Measurements from ENCODE around the gene MMEL1. TPM values are rescaled to one million over a fixed set of nuclear protein-coding genes. Genes with fewer than 3 reads are reported as not detected.
A peak's percentile ranks its signal among the peaks of the same experiment; 100 is the strongest.
"Not testable (repeated sequence)": the region's sequence is repeated elsewhere in the genome, so short reads cannot be mapped to it uniquely, and the experiment has no call there.

MMEL1 gene
- total and polyA plus RNA-seq, 2 donors (not counting 1 experiment from before 2014, with no cell fraction given): not detected

DNA sequence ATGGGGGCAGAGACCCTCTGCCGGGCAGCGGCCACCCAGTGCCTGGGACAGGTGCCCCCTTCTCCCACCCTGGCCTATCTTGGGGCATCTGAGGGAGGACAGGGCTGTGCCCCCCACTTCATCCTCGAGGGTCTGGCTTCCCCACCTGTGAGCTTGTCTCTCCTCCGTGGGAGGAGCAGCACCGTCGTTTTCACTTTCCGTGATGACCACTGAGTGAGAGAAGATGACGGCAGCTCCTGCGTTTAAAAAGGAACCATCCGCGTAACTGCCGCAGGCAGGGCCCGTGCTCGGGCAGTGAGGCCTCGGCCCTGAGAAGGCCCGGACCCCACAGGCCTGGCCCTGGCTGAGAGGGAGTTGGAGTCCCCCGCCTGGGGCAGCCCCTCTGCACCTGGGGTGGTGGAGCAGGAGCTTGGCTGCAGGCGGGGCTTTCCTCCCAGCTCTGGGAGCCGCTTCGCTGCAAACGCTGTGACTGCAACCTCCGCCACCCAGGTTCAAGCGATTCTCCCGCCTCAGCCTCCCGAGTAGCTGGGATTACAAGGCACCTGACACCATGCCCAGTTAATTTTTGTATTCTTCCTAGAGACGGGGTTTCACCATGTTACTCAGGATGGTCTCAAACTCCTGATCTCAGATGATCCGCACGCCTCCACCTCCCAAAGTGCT lies 83.3 kb downstream of the MMEL1 start:
- ChIA-PET CTCF (interaction anchor here (0.9 to 4.9 kb wide), 4 partner anchors 36 to 354 kb away, joined by 3 to 55 read pairs (median 16); partner anchors contain the start of genes FAAP20, MORN1, PRXL2B and RER1), POLR2A (interaction anchor here (1.0 to 6.1 kb wide), 7 partner anchors 19 to 354 kb away, joined by 3 to 88 read pairs (median 12); partner anchors contain the start of genes FAAP20, PANK4, PEX10 and PRXL2B)
- not testable (repeated sequence) for H2AFZ ChIP-seq (ENCODE audit: insufficient read depth, low read depth, low read length, poor library complexity, severe bottlenecking); H3K9me3 ChIP-seq (ENCODE audit: control extremely low read depth in 1 of 3, control insufficient read depth in 2 of 3, insufficient read depth in 1 of 3, low read length in 2 of 3); ATAC-seq (ENCODE audit: low read depth); H3K27me3 Mint-ChIP-seq; H3K79me2 ChIP-seq (ENCODE audit: control insufficient read depth, insufficient read depth, low read length); H4K20me1 ChIP-seq (ENCODE audit: control insufficient read depth, insufficient read depth, low read length, poor library complexity, severe bottlenecking); H3K27me3 ChIP-seq (replicated peaks in 1 of 4; ENCODE audit: control extremely low read depth in 1 of 4, control insufficient read depth in 3 of 4, insufficient read depth in 4 of 4, low read length in 3 of 4); H3K9me3 Mint-ChIP-seq (ENCODE audit: insufficient read depth); H3K36me3 ChIP-seq (replicated peaks in 1 of 2; ENCODE audit: control extremely low read depth in 1 of 2, control insufficient read depth in 1 of 2, extremely low read depth in 1 of 2, insufficient read depth in 2 of 2, low read length in 1 of 2)
- DNase-seq: peak; percentile 74
- H3K27ac ChIP-seq (ENCODE audit: low read length in 2 of 2): peak overlapping the region; percentile 99 to 100
- H3K4me3 ChIP-seq (ENCODE audit: control extremely low read depth in 1 of 5, extremely low read depth in 1 of 5, insufficient read depth in 1 of 5, low read depth in 2 of 5, low read length in 4 of 5): peak overlapping the region in 4 of 5 experiments; percentile 47 to 76 (median 66)
- intact Hi-C loops (cut with micrococcal nuclease): loop anchor here (5.0 kb wide), 1 partner anchor 52 kb away; no protein-coding TSS in a partner anchor
- Mint-ChIP-seq H3K4me3 (peak overlapping the region; percentile 92), H3K4me1 (peaks cover 44% of the 10 kb centered on the region), H3K27ac (peak overlapping the region; percentile 98)
- peak overlapping the region; percentile 67 for H3K9ac ChIP-seq (ENCODE audit: low read length)
- peak overlapping the region; percentile 82 for H3K4me2 ChIP-seq (replicated peaks; ENCODE audit: low read depth, low read length, poor library complexity, severe bottlenecking)
- WGBS (ENCODE audit: insufficient coverage): 50% methylated on average over 12 of the region's 28 CpGs
- H3K4me1 ChIP-seq (ENCODE audit: control insufficient read depth in 2 of 2, insufficient read depth in 2 of 2, low read length in 2 of 2): peaks cover 35 to 50% of the 10 kb centered on the region in 2 donors

DNA sequence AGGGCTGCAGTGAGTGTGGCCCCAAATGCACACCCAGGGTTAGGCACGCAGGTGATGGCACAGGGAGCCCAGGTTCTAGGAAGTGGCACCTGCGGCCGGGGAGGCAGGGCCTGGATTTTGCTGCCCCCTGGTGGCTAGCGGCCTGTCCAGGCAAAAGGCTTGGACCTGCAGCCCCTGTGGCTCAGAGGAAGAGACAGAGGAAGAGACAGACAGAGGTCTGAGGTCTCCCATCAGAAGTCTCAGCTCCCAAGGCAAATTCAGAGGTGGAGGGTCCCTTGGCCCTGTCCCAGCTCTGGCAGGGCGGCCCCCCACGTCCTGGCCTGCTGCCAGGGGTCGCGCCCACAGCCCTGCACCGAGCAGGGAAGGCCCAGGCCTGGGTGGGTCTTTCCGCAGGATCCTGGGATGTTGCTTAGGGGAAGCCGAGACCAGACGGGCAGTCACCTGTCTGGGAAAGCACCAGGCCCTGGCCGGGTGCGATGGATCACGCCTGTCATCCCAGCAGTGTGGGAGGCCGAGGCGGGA lies 84.7 kb downstream of the MMEL1 start:
- intact Hi-C loops (cut with micrococcal nuclease): loop anchor here (1.0 to 5.0 kb wide), 6 partner anchors 8 to 359 kb away; partner anchors contain the start of genes PANK4 and TNFRSF14
- Histone ChIP-seq H3K9me3 (ENCODE audit: control extremely low read depth in 1 of 3, control insufficient read depth in 2 of 3, insufficient read depth in 1 of 3, low read length in 2 of 3) (no peaks in the 10 kb centered on the region), H4K20me1 (ENCODE audit: control insufficient read depth, insufficient read depth, low read length, poor library complexity, severe bottlenecking) (peaks cover 7% of the 10 kb centered on the region), H3K4me1 (ENCODE audit: control insufficient read depth in 2 of 2, insufficient read depth in 2 of 2, low read length in 2 of 2) (peaks cover 33 to 47% of the 10 kb centered on the region in 2 donors), H2AFZ (ENCODE audit: insufficient read depth, low read depth, low read length, poor library complexity, severe bottlenecking) (peak overlapping the region; percentile 4), H3K79me2 (ENCODE audit: control insufficient read depth, insufficient read depth, low read length) (no peaks in the 10 kb centered on the region), H3K4me3 (ENCODE audit: control extremely low read depth in 1 of 5, extremely low read depth in 1 of 5, insufficient read depth in 1 of 5, low read depth in 2 of 5, low read length in 4 of 5) (peak overlapping the region; percentile 2 to 89 (median 75)), H3K9ac (ENCODE audit: low read length) (peak overlapping the region; percentile 67), H3K27ac (ENCODE audit: low read length in 2 of 2) (peak overlapping the region; percentile 99 to 100), H3K27me3 (replicated peaks in 1 of 4; ENCODE audit: control extremely low read depth in 1 of 4, control insufficient read depth in 3 of 4, insufficient read depth in 4 of 4, low read length in 3 of 4) (no peaks in the 10 kb centered on the region), H3K4me2 (replicated peaks; ENCODE audit: low read depth, low read length, poor library complexity, severe bottlenecking) (peak overlapping the region; percentile 82), H3K36me3 (replicated peaks in 1 of 2; ENCODE audit: control extremely low read depth in 1 of 2, control insufficient read depth in 1 of 2, extremely low read depth in 1 of 2, insufficient read depth in 2 of 2, low read length in 1 of 2) (no peaks in the 10 kb centered on the region)
- peak overlapping the region; percentile 98 for H3K27ac Mint-ChIP-seq
- POLR2A ChIA-PET: interaction anchor here (0.5 to 6.1 kb wide), 22 partner anchors 8 to 1256 kb away, joined by 3 to 88 read pairs (median 5); partner anchors contain the start of genes FAAP20, MORN1, PANK4 and PEX10
- DNase-seq (peak; percentile 91), ATAC-seq (ENCODE audit: low read depth) (peak; percentile 21)
- WGBS (ENCODE audit: insufficient coverage): 2% methylated on average over 17 of the region's 17 CpGs
- peaks cover 35% of the 10 kb centered on the region for H3K4me1 Mint-ChIP-seq
- H3K9me3 Mint-ChIP-seq (ENCODE audit: insufficient read depth): no peaks in the 10 kb centered on the region
- no peaks in the 10 kb centered on the region for H3K27me3 Mint-ChIP-seq
- TF ChIP-seq, protein P1, sequence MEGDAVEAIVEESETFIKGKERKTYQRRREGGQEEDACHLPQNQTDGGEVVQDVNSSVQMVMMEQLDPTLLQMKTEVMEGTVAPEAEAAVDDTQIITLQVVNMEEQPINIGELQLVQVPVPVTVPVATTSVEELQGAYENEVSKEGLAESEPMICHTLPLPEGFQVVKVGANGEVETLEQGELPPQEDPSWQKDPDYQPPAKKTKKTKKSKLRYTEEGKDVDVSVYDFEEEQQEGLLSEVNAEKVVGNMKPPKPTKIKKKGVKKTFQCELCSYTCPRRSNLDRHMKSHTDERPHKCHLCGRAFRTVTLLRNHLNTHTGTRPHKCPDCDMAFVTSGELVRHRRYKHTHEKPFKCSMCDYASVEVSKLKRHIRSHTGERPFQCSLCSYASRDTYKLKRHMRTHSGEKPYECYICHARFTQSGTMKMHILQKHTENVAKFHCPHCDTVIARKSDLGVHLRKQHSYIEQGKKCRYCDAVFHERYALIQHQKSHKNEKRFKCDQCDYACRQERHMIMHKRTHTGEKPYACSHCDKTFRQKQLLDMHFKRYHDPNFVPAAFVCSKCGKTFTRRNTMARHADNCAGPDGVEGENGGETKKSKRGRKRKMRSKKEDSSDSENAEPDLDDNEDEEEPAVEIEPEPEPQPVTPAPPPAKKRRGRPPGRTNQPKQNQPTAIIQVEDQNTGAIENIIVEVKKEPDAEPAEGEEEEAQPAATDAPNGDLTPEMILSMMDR (IDR thresholded peaks at IDR 0.05): peak; percentile 90
- no peak for TF ChIP-seq EZH2 (IDR thresholded peaks at IDR 0.05; ENCODE audit: borderline replicate concordance, insufficient read depth, low read depth, low read length, poor library complexity, severe bottlenecking)
- peak overlapping the region; percentile 92 for H3K4me3 Mint-ChIP-seq
- CTCF ChIA-PET: interaction anchor here (0.9 to 4.9 kb wide), 19 partner anchors 8 to 356 kb away, joined by 3 to 55 read pairs (median 5); partner anchors contain the start of genes FAAP20, HES5, MORN1 and PANK4

Data from B cell (primary cell).